Osteoblast (primary cell): ENCODE results near the gene AK8. TPM values are rescaled to one million over a fixed set of nuclear protein-coding genes. Genes with fewer than 3 reads are reported as not detected.

ENCODE experiments used
- DNase-seq: peaks from one replicate; pipeline ENCODE4 v3.0.0; 2011; ENCODE audit warnings: low spot score, mixed read lengths; ENCODE audit not compliant: insufficient read length; ENCODE audit errors: missing footprints
- H2AFZ ChIP-seq: 2 replicates; pipeline ENCODE4 v1.6.0; 2011; ENCODE audit warnings: mild to moderate bottlenecking, low read length
- H3K27ac ChIP-seq: 2 replicates; pipeline ENCODE4 v1.5.1; 2011; ENCODE audit warnings: mild to moderate bottlenecking, low read depth, low read length, moderate library complexity
- H3K27me3 ChIP-seq: 2 replicates; pipeline ENCODE4 v1.6.0; 2012; ENCODE audit warnings: mild to moderate bottlenecking, control low read depth, inconsistent platforms, low read length, moderate library complexity; ENCODE audit not compliant: insufficient read depth
- H3K36me3 ChIP-seq: 2 replicates; pipeline ENCODE4 v1.5.1; 2011; ENCODE audit warnings: mild to moderate bottlenecking, low read length, control low read depth, moderate library complexity; ENCODE audit not compliant: insufficient read depth
- H3K4me1 ChIP-seq: 2 replicates; pipeline ENCODE4 v1.5.1; 2011; ENCODE audit warnings: mild to moderate bottlenecking, low read length, control low read depth, moderate library complexity; ENCODE audit not compliant: insufficient read depth
- H3K4me2 ChIP-seq: 2 replicates; pipeline ENCODE4 v1.6.0; 2011; ENCODE audit warnings: mild to moderate bottlenecking, low read length; ENCODE audit not compliant: insufficient read depth
- H3K4me3 ChIP-seq: fragments of 200-600 bp; sonication (generic); 3 replicates; pipeline ENCODE4 v1.5.1; 2012; ENCODE audit warnings: mild to moderate bottlenecking, low read length, inconsistent platforms; ENCODE audit not compliant: insufficient read depth
- H3K79me2 ChIP-seq: 2 replicates; pipeline ENCODE4 v1.6.0; 2012; ENCODE audit warnings: mild to moderate bottlenecking, low read length, control low read depth, inconsistent platforms; ENCODE audit not compliant: insufficient read depth
- H3K9me3 ChIP-seq: 2 replicates; pipeline ENCODE4 v1.5.1; 2011; ENCODE audit warnings: low read depth, low read length, control low read depth
- H4K20me1 ChIP-seq: 2 replicates; pipeline ENCODE4 v1.6.0; 2012; ENCODE audit warnings: mild to moderate bottlenecking, low read length, control low read depth; ENCODE audit not compliant: insufficient read depth
- CTCF ChIP-seq: IDR thresholded peaks from 2 replicates; pipeline ENCODE4 v1.5.1; 2011; ENCODE audit warnings: mild to moderate bottlenecking, low read depth, low read length, moderate library complexity; ENCODE audit errors: extremely low read depth
- total RNA-seq: library from RNA; depleted of rRNA; stranded (reverse); fragments of >200 nt; gene quantifications from 2 replicates; pipeline ENCODE4 v1.2.3, GENCODE V29; 2012

The AK8 gene
- total RNA-seq, 1 donor, result 1.1 TPM

- Histone ChIP-seq H4K20me1 (no peaks in the 10 kb centered on the region), H3K36me3 (no peaks in the 10 kb centered on the region), H3K27me3 (peaks cover 14% of the 10 kb centered on the region), H3K79me2 (no peaks in the 10 kb centered on the region), H2AFZ (no peak overlapping the region), H3K4me1 (no peaks in the 10 kb centered on the region), H3K27ac (no peak overlapping the region), H3K4me3 (no peak overlapping the region), H3K4me2 (no peak overlapping the region), H3K9me3 (no peaks in the 10 kb centered on the region)
- DNase-seq, result no peak
- TF ChIP-seq CTCF, result no peak
Measured at GRCh38 chr9:132811985-132812384, 66.1 kb downstream of the AK8 start.

- H3K4me2 ChIP-seq, result no peak overlapping the region
- no peak for TF ChIP-seq CTCF
- DNase-seq, result no peak
- H3K79me2 ChIP-seq, result no peaks in the 10 kb centered on the region
- no peak overlapping the region for H3K4me3 ChIP-seq
- no peaks in the 10 kb centered on the region for H3K4me1 ChIP-seq
- no peaks in the 10 kb centered on the region for H3K36me3 ChIP-seq
- H4K20me1 ChIP-seq, result no peaks in the 10 kb centered on the region
- H3K27ac ChIP-seq, result no peak overlapping the region
- H2AFZ ChIP-seq, result no peak overlapping the region
- H3K9me3 ChIP-seq, result no peaks in the 10 kb centered on the region
- H3K27me3 ChIP-seq, result peaks cover 7% of the 10 kb centered on the region
Measured at GRCh38 chr9:132810314-132810713, 67.8 kb downstream of the AK8 start.

- DNase-seq, result no peak
- H3K27me3 ChIP-seq, result peaks cover 7% of the 10 kb centered on the region
- no peaks in the 10 kb centered on the region for H3K4me1 ChIP-seq
- H2AFZ ChIP-seq, result no peak overlapping the region
- H3K27ac ChIP-seq, result no peak overlapping the region
- no peak for TF ChIP-seq CTCF
- H3K9me3 ChIP-seq, result no peaks in the 10 kb centered on the region
- H3K36me3 ChIP-seq, result no peaks in the 10 kb centered on the region
- no peaks in the 10 kb centered on the region for H3K79me2 ChIP-seq
- no peaks in the 10 kb centered on the region for H4K20me1 ChIP-seq
- H3K4me2 ChIP-seq, result no peak overlapping the region
- H3K4me3 ChIP-seq, result no peak overlapping the region
Measured at GRCh38 chr9:132809677-132810271, 68.3 kb downstream of the AK8 start.

- H3K27me3 ChIP-seq, result peaks cover 7% of the 10 kb centered on the region
- no peaks in the 10 kb centered on the region for H4K20me1 ChIP-seq
- no peak overlapping the region for H3K27ac ChIP-seq
- H3K4me1 ChIP-seq, result no peaks in the 10 kb centered on the region
- H3K4me3 ChIP-seq, result no peak overlapping the region
- DNase-seq, result no peak
- no peak for TF ChIP-seq CTCF
- no peaks in the 10 kb centered on the region for H3K9me3 ChIP-seq
- H3K4me2 ChIP-seq, result no peak overlapping the region
- no peaks in the 10 kb centered on the region for H3K36me3 ChIP-seq
- no peaks in the 10 kb centered on the region for H3K79me2 ChIP-seq
- H2AFZ ChIP-seq, result no peak overlapping the region
Measured at GRCh38 chr9:132808645-132809044, 69.4 kb downstream of the AK8 start.
